OCI-M2 (cell line): ENCODE measurements around the gene APLP1.
"Not testable (repeated sequence)": the region's sequence is repeated elsewhere in the genome, so short reads cannot be mapped to it uniquely, and the experiment has no call there.

ENCODE experiments used
- DNase-seq: peaks from one replicate; lab custom pipeline; 2025; ENCODE audit not compliant: unreplicated experiment; lab: John Stamatoyannopoulos, UW

APLP1 gene

GRCh38 chr19:35852029-35852780, 16.2 kb upstream of the APLP1 start, which contains the start of gene NPHS1:
NPHS1 (minus strand) TSS chr19:35852504; CDS start chr19:35851837, 667 bp downstream.
- DNase-seq = no peak

GRCh38 chr19:35853038-35853756, 15.2 kb upstream of the APLP1 start:
- no peak for DNase-seq

- DNase-seq = no peak
These were observed 11.7 kb upstream of the APLP1 start, which contains the start of gene KIRREL2 for GRCh38 chr19:35856546-35857149. KIRREL2 (plus strand) TSS chr19:35856911; CDS start chr19:35857120, 209 bp downstream.

GRCh38 chr19:35858311-35858710, 10.1 kb upstream of the APLP1 start:
- DNase-seq = no peak

- DNase-seq = no peak
These were observed 9.0 kb upstream of the APLP1 start for GRCh38 chr19:35859414-35859813.

- no peak for DNase-seq
These were observed 7.9 kb upstream of the APLP1 start for GRCh38 chr19:35860436-35860817.

GRCh38 chr19:35860818-35861639, 7.3 kb upstream of the APLP1 start:
- DNase-seq = no peak

- DNase-seq = no peak
These were observed 6.7 kb upstream of the APLP1 start for GRCh38 chr19:35861640-35862160.

- no peak for DNase-seq
These were observed 5.8 kb upstream of the APLP1 start for GRCh38 chr19:35862528-35862927.

GRCh38 chr19:35863018-35863417, 5.4 kb upstream of the APLP1 start:
- no peak for DNase-seq

GRCh38 chr19:35868823-35869326, 501 bp downstream of the APLP1 start:
- DNase-seq = no peak

GRCh38 chr19:35869327-35870123, 1.2 kb downstream of the APLP1 start:
- peak; percentile 99 for DNase-seq

GRCh38 chr19:35870124-35870736, 1.9 kb downstream of the APLP1 start:
- not testable (repeated sequence) for DNase-seq

GRCh38 chr19:35870798-35871197, 2.4 kb downstream of the APLP1 start:
- DNase-seq = no peak

GRCh38 chr19:35871611-35872010, 3.2 kb downstream of the APLP1 start:
- no peak for DNase-seq

- no peak for DNase-seq
These were observed 3.8 kb downstream of the APLP1 start for GRCh38 chr19:35872180-35872579.

- no peak for DNase-seq
These were observed 6.1 kb downstream of the APLP1 start for GRCh38 chr19:35874392-35874930.

- DNase-seq = no peak
These were observed 10.7 kb downstream of the APLP1 start for GRCh38 chr19:35879068-35879467.

GRCh38 chr19:35879770-35880317, 11.5 kb downstream of the APLP1 start:
- peak; percentile 98 for DNase-seq
